GM19372 (cell line): ENCODE data around the gene ATP1B4.
"Not testable (repeated sequence)": the region's sequence is repeated elsewhere in the genome, so short reads cannot be mapped to it uniquely, and the experiment has no call there.

Source experiments
- ATAC-seq: cut with Tn5 transposase; IDR thresholded peaks from one replicate; pipeline ENCODE4 v1.9.1; 2021; ENCODE audit warnings: mild to moderate bottlenecking, low read depth, moderate library complexity; ENCODE audit not compliant: unreplicated experiment

Gene ATP1B4

GRCh38 chrX:120361764-120362305 lies at the start of gene ATP1B4:
ATP1B4 (plus strand) TSS chrX:120362089; CDS start chrX:120362169, 80 bp downstream.
- no peak for ATAC-seq

- no peak for ATAC-seq
These were observed 46.1 kb upstream of the ATP1B4 start for GRCh38 chrX:120315776-120316175.

- no peak for ATAC-seq
These were observed 45.2 kb upstream of the ATP1B4 start for GRCh38 chrX:120316587-120317283.

GRCh38 chrX:120318411-120318810 lies 43.5 kb upstream of the ATP1B4 start:
- ATAC-seq, result no peak

- ATAC-seq, result no peak
These were observed 40.2 kb upstream of the ATP1B4 start for GRCh38 chrX:120321520-120322281.

- no peak for ATAC-seq
These were observed 30.8 kb upstream of the ATP1B4 start for GRCh38 chrX:120331116-120331515.

GRCh38 chrX:120332394-120332793 lies 29.5 kb upstream of the ATP1B4 start:
- ATAC-seq, result no peak

GRCh38 chrX:120334151-120334550 lies 27.7 kb upstream of the ATP1B4 start:
- no peak for ATAC-seq

GRCh38 chrX:120334603-120335002 lies 27.3 kb upstream of the ATP1B4 start:
- ATAC-seq, result no peak

- no peak for ATAC-seq
These were observed 26.6 kb upstream of the ATP1B4 start for GRCh38 chrX:120335289-120335688.

- no peak for ATAC-seq
These were observed 25.0 kb upstream of the ATP1B4 start for GRCh38 chrX:120336899-120337298.

GRCh38 chrX:120344566-120344965 lies 17.3 kb upstream of the ATP1B4 start:
- ATAC-seq, result not testable (repeated sequence)

GRCh38 chrX:120350450-120351138 lies 11.3 kb upstream of the ATP1B4 start:
- ATAC-seq, result no peak

GRCh38 chrX:120356084-120356483 lies 5.8 kb upstream of the ATP1B4 start:
- no peak for ATAC-seq

- ATAC-seq, result no peak
These were observed 4.7 kb upstream of the ATP1B4 start for GRCh38 chrX:120357186-120357585.

- no peak for ATAC-seq
These were observed 3.0 kb upstream of the ATP1B4 start for GRCh38 chrX:120358737-120359456.

- ATAC-seq, result peak; percentile 56
These were observed 3.4 kb downstream of the ATP1B4 start for GRCh38 chrX:120365320-120365719.

- ATAC-seq, result no peak
These were observed 4.1 kb downstream of the ATP1B4 start for GRCh38 chrX:120365968-120366367.

GRCh38 chrX:120366794-120367193 lies 4.9 kb downstream of the ATP1B4 start:
- no peak for ATAC-seq

GRCh38 chrX:120367402-120368109 lies 5.7 kb downstream of the ATP1B4 start:
- no peak for ATAC-seq
